ENCODE measurements around the gene POLR2L.

DNA sequence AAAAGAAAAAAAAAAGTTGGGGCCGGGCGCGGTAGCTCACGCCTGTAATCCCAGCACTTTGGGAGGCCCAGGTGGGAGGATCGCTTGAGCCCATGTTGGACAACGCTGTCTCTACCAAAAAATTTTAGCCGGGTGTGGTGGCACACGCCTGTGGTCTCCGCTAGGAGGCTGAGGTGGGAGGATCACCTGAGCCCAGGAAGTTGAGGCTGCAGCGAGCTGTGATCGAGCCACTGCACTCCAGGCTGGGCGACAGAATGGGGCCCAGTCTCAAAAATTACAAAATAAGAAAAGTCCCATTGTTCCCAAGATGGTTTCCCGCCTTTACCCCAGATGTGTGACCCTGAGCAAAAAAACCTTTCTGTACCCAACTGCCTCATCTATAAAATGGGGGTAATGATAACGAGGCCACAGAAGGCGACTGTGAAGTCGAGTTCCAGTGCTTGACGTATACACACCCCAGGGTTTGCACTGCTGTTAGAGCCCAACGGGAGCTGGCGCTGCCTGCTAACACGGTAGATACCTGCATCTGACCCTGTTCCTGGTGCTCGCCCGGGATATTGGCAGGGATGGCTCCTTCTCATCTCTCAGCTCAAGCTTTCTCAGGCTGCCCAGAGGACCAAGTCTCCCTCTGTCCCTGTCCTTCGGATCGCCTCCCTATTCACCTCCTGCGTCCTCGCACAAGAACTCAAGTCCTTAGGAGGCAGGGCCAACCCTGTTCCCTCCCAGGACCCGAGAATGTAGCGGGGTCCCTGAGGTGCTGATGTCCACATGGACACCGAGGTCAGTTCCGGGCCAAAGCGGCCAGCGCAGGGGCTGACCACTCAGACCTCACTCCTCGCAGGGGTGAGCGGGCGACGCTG lies 33.7 kb downstream of the POLR2L start:
- TF ChIP-seq, protein P1, sequence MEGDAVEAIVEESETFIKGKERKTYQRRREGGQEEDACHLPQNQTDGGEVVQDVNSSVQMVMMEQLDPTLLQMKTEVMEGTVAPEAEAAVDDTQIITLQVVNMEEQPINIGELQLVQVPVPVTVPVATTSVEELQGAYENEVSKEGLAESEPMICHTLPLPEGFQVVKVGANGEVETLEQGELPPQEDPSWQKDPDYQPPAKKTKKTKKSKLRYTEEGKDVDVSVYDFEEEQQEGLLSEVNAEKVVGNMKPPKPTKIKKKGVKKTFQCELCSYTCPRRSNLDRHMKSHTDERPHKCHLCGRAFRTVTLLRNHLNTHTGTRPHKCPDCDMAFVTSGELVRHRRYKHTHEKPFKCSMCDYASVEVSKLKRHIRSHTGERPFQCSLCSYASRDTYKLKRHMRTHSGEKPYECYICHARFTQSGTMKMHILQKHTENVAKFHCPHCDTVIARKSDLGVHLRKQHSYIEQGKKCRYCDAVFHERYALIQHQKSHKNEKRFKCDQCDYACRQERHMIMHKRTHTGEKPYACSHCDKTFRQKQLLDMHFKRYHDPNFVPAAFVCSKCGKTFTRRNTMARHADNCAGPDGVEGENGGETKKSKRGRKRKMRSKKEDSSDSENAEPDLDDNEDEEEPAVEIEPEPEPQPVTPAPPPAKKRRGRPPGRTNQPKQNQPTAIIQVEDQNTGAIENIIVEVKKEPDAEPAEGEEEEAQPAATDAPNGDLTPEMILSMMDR (IDR thresholded peaks at IDR 0.05): no peak; the same call in 1 of the 2 replicates
- TF ChIP-seq TCF7L2 (IDR thresholded peaks at IDR 0.05; ENCODE audit: low read depth, low read length): no peak
- no peak; the same call in 1 of the 2 replicates for TF ChIP-seq SIN3A (IDR thresholded peaks at IDR 0.05; ENCODE audit: borderline replicate concordance, insufficient read depth, low read depth, low read length)
- TF ChIP-seq POLR2AphosphoS5 (IDR thresholded peaks at IDR 0.05; ENCODE audit: low read depth, low read length): no peak; the same call in 1 of the 2 replicates
- TF ChIP-seq, protein P2, sequence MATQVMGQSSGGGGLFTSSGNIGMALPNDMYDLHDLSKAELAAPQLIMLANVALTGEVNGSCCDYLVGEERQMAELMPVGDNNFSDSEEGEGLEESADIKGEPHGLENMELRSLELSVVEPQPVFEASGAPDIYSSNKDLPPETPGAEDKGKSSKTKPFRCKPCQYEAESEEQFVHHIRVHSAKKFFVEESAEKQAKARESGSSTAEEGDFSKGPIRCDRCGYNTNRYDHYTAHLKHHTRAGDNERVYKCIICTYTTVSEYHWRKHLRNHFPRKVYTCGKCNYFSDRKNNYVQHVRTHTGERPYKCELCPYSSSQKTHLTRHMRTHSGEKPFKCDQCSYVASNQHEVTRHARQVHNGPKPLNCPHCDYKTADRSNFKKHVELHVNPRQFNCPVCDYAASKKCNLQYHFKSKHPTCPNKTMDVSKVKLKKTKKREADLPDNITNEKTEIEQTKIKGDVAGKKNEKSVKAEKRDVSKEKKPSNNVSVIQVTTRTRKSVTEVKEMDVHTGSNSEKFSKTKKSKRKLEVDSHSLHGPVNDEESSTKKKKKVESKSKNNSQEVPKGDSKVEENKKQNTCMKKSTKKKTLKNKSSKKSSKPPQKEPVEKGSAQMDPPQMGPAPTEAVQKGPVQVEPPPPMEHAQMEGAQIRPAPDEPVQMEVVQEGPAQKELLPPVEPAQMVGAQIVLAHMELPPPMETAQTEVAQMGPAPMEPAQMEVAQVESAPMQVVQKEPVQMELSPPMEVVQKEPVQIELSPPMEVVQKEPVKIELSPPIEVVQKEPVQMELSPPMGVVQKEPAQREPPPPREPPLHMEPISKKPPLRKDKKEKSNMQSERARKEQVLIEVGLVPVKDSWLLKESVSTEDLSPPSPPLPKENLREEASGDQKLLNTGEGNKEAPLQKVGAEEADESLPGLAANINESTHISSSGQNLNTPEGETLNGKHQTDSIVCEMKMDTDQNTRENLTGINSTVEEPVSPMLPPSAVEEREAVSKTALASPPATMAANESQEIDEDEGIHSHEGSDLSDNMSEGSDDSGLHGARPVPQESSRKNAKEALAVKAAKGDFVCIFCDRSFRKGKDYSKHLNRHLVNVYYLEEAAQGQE (IDR thresholded peaks at IDR 0.05; ENCODE audit: insufficient read depth in 1 of 2, low read depth in 2 of 2, low read length in 1 of 2): no peak
